ENCODE data around the gene PICK1. TPM values are rescaled to one million over a fixed set of nuclear protein-coding genes. Genes with fewer than 3 reads are reported as not detected.
A peak's percentile ranks its signal among the peaks of the same experiment; 100 is the strongest.

The PICK1 gene
- total and polyA plus RNA-seq, 11 donors, result 18.8 to 41.5 (median 22.8) TPM

GRCh38 chr22:38014083-38014482 lies 43.1 kb upstream of the PICK1 start:
- DNase-seq (no peak), ATAC-seq (no peak)
- Histone ChIP-seq H3K36me3 (no peaks in the 10 kb centered on the region), H3K9me3 (peaks cover 0 to 7% (median 0%) of the 10 kb centered on the region in 12 donors), H3K4me1 (peaks cover 0 to 28% (median 20%) of the 10 kb centered on the region in 12 donors), H3K27me3 (no peaks in the 10 kb centered on the region), H3K4me3 (no peak overlapping the region), H3K27ac (no peak overlapping the region)
- no peak for TF ChIP-seq CTCF (IDR thresholded peaks at IDR 0.05)
- TF ChIP-seq POLR2A (IDR thresholded peaks at IDR 0.05), result no peak
- intact Hi-C loops (cut with DNase I), result no loop called here
- 94 to 100% (median 98%) methylated on average over 1 of the region's 1 CpG for whole genome bisulfite sequencing, 4 donors

DNA sequence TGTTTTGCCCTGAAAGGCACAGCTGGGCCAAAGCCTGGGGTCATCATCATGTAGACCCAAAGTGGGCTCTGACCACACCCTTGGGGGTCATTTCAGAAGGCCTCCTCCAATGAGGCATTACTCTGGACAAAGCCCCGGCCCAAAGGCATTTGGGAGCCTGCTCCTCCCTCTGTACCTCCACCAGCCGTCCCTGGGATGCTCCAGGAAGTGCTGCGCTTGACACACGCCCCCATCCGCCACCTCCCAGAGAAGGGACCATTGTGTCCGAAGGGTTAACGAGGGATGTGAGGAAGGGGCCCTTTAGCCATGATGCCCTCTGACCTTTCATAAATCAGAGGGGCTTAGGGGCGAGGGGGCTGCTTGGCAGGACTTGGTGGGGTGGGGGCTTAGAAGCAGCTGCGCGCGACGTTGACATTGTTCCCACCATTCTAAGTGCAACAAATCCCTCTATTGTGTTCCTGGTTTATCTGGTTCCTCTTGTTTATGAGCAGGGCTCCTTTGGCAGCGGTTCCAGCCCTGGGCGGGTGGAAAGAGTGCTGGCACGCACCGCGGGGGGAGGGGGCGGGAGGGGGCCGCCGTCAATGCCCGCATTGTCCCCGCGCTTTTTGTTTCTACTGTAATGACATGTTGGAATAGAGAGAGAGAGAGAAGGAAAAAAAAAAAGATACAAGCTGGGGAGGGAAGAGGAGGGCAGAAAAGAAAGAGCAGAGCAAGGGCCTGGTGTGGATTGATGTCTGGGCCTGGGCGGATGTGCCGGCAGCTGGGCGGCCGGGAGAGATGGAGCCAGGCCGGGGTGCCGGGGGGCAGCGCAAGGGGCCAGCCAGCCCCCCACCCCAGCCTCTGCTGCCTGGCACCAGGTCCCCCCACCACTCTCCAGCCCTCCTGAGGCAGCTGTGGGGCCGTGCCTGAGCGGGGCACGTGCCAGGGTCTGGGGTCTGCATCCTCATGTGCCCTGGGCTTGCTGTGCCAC lies 40.7 kb upstream of the PICK1 start:
- ATAC-seq, result peak in 3 of 4 donors; percentile 30 to 66 (median 62)
- Histone ChIP-seq H3K4me3 (peak overlapping the region in 6 of 12 donors; percentile 9 to 30 (median 21)), H3K27ac (peak overlapping the region in 10 of 12 donors; percentile 16 to 78 (median 54)), H3K36me3 (no peaks in the 10 kb centered on the region), H3K27me3 (no peaks in the 10 kb centered on the region), H3K4me1 (peaks cover 0 to 28% (median 20%) of the 10 kb centered on the region in 12 donors), H3K9me3 (peaks cover 0 to 7% (median 0%) of the 10 kb centered on the region in 12 donors)
- 50 to 64% (median 60%) methylated on average over 33 of the region's 33 CpGs for WGBS, 4 donors
- peak in 1 of 5 donors; percentile 58 for DNase-seq
- no peak for TF ChIP-seq POLR2A (IDR thresholded peaks at IDR 0.05)
- no peak for TF ChIP-seq CTCF (IDR thresholded peaks at IDR 0.05)
- intact Hi-C loops (cut with DNase I), result no loop called here

- intact Hi-C loops (cut with DNase I), result no loop called here
- no peak for TF ChIP-seq POLR2A (IDR thresholded peaks at IDR 0.05)
- TF ChIP-seq CTCF (IDR thresholded peaks at IDR 0.05), result peak in 1 of 12 donors; percentile 9
- 42 to 48% (median 45%) methylated on average over 5 to 7 of the region's 7 CpGs for WGBS, 4 donors
- Histone ChIP-seq H3K27me3 (no peaks in the 10 kb centered on the region), H3K36me3 (no peaks in the 10 kb centered on the region), H3K4me3 (no peak overlapping the region), H3K27ac (peak overlapping the region in 10 of 12 donors; percentile 16 to 78 (median 54)), H3K9me3 (peaks cover 0 to 7% (median 0%) of the 10 kb centered on the region in 12 donors), H3K4me1 (peaks cover 0 to 28% (median 20%) of the 10 kb centered on the region in 12 donors)
- DNase-seq, result peak; percentile 81 to 89 (median 87)
- peak; percentile 70 to 92 (median 82) for ATAC-seq
These were observed 39.8 kb upstream of the PICK1 start for GRCh38 chr22:38017272-38017920.
